ENCODE results near the gene IQSEC1. TPM values are rescaled to one million over a fixed set of nuclear protein-coding genes. Genes with fewer than 3 reads are reported as not detected.

Gene IQSEC1
- total RNA-seq, 4 donors from 2014 or later = 13.7 to 59.4 (median 35.5) TPM

DNA sequence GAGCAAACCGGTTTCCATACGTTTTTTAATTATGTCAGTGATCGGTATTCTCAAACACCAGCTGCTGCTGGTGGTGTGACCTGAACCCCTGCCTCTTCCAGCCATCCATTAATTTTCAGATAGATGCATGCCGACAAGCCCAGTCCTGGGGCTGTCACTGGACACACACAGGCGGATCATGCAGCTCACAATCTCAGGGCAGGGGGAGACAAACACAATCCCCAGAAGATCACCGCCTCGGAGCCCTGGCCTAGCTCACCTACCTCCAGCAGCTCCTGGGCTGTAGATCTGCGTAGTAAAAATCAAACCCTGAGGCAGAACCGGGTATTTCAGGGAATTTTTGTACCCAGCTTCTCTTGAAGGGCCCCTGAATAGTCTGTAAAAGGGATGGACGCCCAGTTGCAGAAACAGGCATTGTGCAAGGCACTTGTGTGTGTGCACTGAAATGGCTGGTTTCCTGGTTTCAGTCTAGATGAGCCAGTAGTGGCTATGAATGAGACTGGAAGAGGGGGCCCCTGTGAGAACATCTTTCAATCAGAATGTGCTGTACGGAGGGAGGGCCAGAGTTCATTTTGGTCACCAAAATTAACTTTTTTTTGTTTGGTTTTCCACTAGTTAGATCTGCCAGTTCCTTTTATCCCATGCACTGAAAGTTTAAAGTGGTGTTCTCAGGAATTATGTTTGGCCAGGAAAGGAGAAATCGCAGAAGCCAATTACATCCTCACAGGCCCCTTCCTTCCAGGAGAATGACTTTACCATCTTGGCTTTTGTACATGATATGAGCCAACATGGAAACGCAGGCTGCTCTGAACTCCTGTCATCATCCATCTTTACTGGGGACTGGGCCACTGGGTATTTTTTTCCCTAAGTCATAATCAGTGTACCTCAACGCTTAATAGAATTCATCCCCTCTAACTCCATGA is 176.9 kb downstream of the IQSEC1 start:
- H3K4me3 ChIP-seq = no peak overlapping the region
- TF ChIP-seq, protein P1, sequence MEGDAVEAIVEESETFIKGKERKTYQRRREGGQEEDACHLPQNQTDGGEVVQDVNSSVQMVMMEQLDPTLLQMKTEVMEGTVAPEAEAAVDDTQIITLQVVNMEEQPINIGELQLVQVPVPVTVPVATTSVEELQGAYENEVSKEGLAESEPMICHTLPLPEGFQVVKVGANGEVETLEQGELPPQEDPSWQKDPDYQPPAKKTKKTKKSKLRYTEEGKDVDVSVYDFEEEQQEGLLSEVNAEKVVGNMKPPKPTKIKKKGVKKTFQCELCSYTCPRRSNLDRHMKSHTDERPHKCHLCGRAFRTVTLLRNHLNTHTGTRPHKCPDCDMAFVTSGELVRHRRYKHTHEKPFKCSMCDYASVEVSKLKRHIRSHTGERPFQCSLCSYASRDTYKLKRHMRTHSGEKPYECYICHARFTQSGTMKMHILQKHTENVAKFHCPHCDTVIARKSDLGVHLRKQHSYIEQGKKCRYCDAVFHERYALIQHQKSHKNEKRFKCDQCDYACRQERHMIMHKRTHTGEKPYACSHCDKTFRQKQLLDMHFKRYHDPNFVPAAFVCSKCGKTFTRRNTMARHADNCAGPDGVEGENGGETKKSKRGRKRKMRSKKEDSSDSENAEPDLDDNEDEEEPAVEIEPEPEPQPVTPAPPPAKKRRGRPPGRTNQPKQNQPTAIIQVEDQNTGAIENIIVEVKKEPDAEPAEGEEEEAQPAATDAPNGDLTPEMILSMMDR (IDR thresholded peaks at IDR 0.05) = no peak
- TF ChIP-seq POLR2A (IDR thresholded peaks at IDR 0.05) = no peak

DNA sequence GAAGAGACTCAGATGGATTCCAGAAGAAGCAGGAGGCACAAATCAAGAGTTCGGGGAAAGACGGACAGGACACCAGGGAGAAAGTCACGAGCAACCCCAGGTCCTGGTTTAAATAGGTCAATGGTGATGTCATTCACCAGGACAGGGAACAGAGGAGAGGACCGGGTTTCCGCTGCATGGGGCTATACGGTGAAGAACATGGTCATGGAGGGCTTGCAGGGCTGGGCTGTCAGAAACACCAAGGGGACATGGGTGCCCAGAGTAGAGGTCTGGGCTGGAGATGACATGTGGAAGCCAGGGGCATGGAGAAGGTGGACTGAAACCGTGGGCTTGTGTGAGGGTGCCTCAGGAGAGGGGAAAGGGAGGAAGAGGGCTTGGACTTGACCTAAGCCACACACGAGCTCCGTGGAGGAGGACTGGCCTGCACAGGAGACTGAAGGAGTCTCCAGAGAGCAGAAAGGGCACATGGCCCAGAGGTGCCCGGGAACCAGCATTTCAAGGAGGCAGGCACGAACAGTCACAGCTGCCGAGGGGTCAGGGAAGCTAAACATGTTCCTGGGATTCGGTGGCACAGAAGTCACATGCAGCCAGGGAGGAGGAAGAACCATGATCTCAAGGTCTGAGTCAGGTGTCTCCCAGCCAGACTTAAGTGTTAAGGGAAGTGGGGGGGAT is 177.7 kb downstream of the IQSEC1 start:
- Histone ChIP-seq H3K4me3 (no peak overlapping the region), H3K4me1 (peaks cover 0 to 4% (median 0%) of the 10 kb centered on the region in 4 donors), H3K27ac (no peak overlapping the region), H3K9me3 (no peaks in the 10 kb centered on the region), H3K36me3 (peaks cover 0 to 10% (median 0%) of the 10 kb centered on the region in 3 donors), H3K27me3 (no peaks in the 10 kb centered on the region)
- TF ChIP-seq, protein P1 (IDR thresholded peaks at IDR 0.05) = no peak
- TF ChIP-seq POLR2A (IDR thresholded peaks at IDR 0.05) = no peak
- no peak for DNase-seq

More for the DNA sequence above, 176.9 kb downstream of the IQSEC1 start:
- Histone ChIP-seq H3K36me3 (peaks cover 0 to 17% (median 0%) of the 10 kb centered on the region in 3 donors), H3K9me3 (no peaks in the 10 kb centered on the region), H3K27ac (no peak overlapping the region), H3K27me3 (no peaks in the 10 kb centered on the region), H3K4me1 (peaks cover 0 to 4% (median 0%) of the 10 kb centered on the region in 4 donors)
- DNase-seq = no peak

DNA sequence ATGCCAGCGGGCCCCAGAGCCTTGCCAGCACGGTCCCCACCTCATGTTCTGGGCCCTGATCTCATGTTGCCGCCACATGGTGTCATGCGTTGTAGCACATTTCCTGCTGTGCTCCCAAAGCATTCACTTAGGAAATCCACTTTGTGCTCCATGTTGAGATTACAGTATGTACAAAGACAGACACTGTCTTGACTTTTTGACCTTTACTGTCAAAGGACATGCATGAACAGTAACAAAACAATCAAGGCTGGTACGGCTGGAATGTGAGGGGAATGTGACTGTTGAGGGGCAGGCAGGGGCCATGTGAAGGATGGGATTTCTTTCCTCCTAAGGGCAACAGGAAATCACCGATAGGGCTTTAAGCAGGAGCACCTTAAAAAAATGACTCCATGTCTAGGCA is 178.6 kb downstream of the IQSEC1 start:
- Histone ChIP-seq H3K4me1 (peaks cover 0 to 4% (median 0%) of the 10 kb centered on the region in 4 donors), H3K36me3 (peaks cover 0 to 7% (median 0%) of the 10 kb centered on the region in 3 donors), H3K4me3 (no peak overlapping the region), H3K27me3 (no peaks in the 10 kb centered on the region), H3K27ac (no peak overlapping the region), H3K9me3 (no peaks in the 10 kb centered on the region)
- TF ChIP-seq, protein P1 (IDR thresholded peaks at IDR 0.05) = no peak
- TF ChIP-seq POLR2A (IDR thresholded peaks at IDR 0.05) = no peak
- no peak for DNase-seq

DNA sequence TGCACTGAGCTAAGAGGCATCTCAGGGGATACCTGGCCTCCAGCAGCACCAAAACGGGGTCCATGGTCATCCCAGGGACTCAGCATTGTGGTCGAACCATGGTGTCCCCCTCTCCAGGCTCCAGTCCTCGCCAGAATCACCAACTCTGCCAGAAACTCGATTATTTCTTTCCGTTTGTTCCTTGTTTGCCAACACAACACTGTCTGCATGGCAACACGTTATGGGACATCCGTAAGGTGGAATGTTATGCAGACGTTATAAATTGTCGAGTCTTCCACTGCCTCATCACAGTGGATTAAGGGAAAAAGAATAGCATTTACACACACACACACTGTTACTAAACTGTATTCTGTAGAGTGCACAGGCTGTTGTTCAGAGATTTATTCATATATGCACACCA is 179.4 kb downstream of the IQSEC1 start:
- Histone ChIP-seq H3K27me3 (no peaks in the 10 kb centered on the region), H3K9me3 (no peaks in the 10 kb centered on the region), H3K36me3 (no peaks in the 10 kb centered on the region), H3K4me3 (no peak overlapping the region), H3K4me1 (peaks cover 0 to 4% (median 0%) of the 10 kb centered on the region in 4 donors), H3K27ac (no peak overlapping the region)
- DNase-seq = no peak
- no peak for TF ChIP-seq POLR2A (IDR thresholded peaks at IDR 0.05)
- TF ChIP-seq, protein P1 (IDR thresholded peaks at IDR 0.05) = no peak

DNA sequence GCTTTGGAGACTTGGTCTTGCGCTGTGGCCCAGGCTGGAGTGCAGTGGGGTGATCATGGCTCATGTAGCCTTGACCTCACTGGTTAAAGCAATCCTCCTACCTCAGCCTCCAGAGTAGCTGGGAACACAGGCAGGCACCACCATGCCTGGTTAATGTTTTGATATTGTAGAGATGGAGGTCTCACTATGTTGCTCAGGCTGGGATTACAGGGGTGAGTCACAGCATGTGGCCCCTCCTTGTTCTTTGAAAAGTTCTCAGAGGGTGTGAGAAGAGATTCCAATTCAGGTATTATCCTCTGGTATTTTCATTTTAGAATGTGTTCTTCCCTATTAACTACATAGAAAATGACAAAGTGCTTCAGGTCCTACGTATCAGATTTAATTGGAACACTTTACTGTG is 180.0 kb downstream of the IQSEC1 start:
- H3K4me3 ChIP-seq = no peak overlapping the region
- H3K27ac ChIP-seq = no peak overlapping the region
- peaks cover 0 to 4% (median 0%) of the 10 kb centered on the region in 4 donors for H3K4me1 ChIP-seq
- no peaks in the 10 kb centered on the region for H3K27me3 ChIP-seq
- TF ChIP-seq, protein P1 (IDR thresholded peaks at IDR 0.05) = no peak
- TF ChIP-seq POLR2A (IDR thresholded peaks at IDR 0.05) = no peak
- H3K9me3 ChIP-seq = no peaks in the 10 kb centered on the region
- no peaks in the 10 kb centered on the region for H3K36me3 ChIP-seq
- no peak for DNase-seq

All from Peyer's patch (tissue), 4 donors.